Measurements from ENCODE around the gene ACTG1. TPM values are rescaled to one million over a fixed set of nuclear protein-coding genes. Genes with fewer than 3 reads are reported as not detected.

Gene ACTG1
- total and polyA plus RNA-seq, 2 of the 13 experiments (the other 11 are each of a cell fraction or from before 2014, with no cell fraction given) = 973 to 1,138 TPM

- TF ChIP-seq ARID4A (CRISPR knock-in tag; IDR thresholded peaks at IDR 0.05; ENCODE audit: borderline replicate concordance) = no peak
- TF ChIP-seq SKIL (CRISPR knock-in tag; IDR thresholded peaks at IDR 0.05; ENCODE audit: borderline replicate concordance) = no peak
- no peak for TF ChIP-seq ZBTB39 (CRISPR knock-in tag; IDR thresholded peaks at IDR 0.05)
- no peak for TF ChIP-seq GPBP1L1 (CRISPR knock-in tag; IDR thresholded peaks at IDR 0.05)
- TF ChIP-seq CBX5 (CRISPR knock-in tag; IDR thresholded peaks at IDR 0.05; ENCODE audit: borderline replicate concordance) = no peak
Measured at GRCh38 chr17:81471818-81472456, 40.7 kb downstream of the ACTG1 start (continued).
